ENCODE measurements around the gene SHPK.

The SHPK gene

DNA sequence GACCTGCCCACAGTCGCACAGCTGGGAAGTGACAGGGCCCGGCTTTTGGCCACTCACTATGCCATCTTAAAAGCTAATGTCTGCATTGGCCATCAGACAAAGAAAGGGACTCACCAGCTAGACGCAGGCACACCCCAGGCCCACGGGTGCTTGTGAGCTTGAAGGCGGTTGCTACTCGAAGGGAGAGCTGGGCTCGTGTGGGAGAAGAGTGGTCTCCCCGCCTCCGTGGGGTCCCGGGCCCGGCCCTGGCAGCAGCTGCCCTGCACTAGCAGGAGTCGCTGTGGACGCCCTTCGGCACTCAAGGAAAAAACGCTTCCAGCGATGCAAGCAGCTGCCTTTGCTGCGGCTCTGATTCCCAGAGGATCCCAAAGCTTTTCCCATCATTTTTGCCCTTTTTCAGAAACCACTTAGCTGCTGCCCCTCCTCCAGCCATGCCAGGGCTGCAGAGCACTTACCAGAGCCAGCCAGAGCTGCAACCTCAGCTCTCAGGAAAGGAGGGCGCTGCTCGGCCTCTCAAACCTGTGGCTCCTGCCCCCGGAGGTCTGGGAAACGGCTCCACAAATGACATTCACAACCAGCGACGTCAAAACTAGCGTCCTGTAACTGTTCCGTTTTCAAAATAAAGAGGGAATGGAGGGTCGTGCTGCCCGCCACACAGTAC is 39.1 kb downstream of the SHPK start:
- H3K9ac ChIP-seq (ENCODE audit: low read depth, low read length) = no peak overlapping the region; the same call in 1 of the 2 replicates
- H3K4me1 ChIP-seq (ENCODE audit: insufficient read depth, low read length) = no peaks in the 10 kb centered on the region
- H3K36me3 ChIP-seq (ENCODE audit: insufficient read depth, low read length) = no peaks in the 10 kb centered on the region
- H3K4me3 ChIP-seq (ENCODE audit: low read length) = no peak overlapping the region
- WGBS = 93% methylated on average over 27 of the region's 27 CpGs
- H3K27ac ChIP-seq (ENCODE audit: low read depth, low read length) = no peak overlapping the region
- no peaks in the 10 kb centered on the region for H3K9me3 ChIP-seq (ENCODE audit: insufficient read depth, low read depth, low read length)
- no peaks in the 10 kb centered on the region for H3K27me3 ChIP-seq (ENCODE audit: insufficient read depth, low read length)

GRCh38 chr17:3594976-3595375 is 41.1 kb downstream of the SHPK start:
- Histone ChIP-seq H3K27me3 (ENCODE audit: insufficient read depth, low read length) (no peaks in the 10 kb centered on the region), H3K9ac (ENCODE audit: low read depth, low read length) (no peak overlapping the region), H3K4me3 (ENCODE audit: low read length) (no peak overlapping the region), H3K9me3 (ENCODE audit: insufficient read depth, low read depth, low read length) (no peaks in the 10 kb centered on the region), H3K36me3 (ENCODE audit: insufficient read depth, low read length) (0 out of 2 replicates have a peak, but pooled peaks cover 7% of the 10 kb centered on the region), H3K4me1 (ENCODE audit: insufficient read depth, low read length) (no peaks in the 10 kb centered on the region), H3K27ac (ENCODE audit: low read depth, low read length) (no peak overlapping the region)
- WGBS = 94% methylated on average over 15 of the region's 15 CpGs

GRCh38 chr17:3594051-3594800 is 41.8 kb downstream of the SHPK start:
- no peak overlapping the region for H3K9ac ChIP-seq (ENCODE audit: low read depth, low read length)
- H3K4me1 ChIP-seq (ENCODE audit: insufficient read depth, low read length) = no peaks in the 10 kb centered on the region
- peaks cover 11% of the 10 kb centered on the region for H3K36me3 ChIP-seq (ENCODE audit: insufficient read depth, low read length)
- no peaks in the 10 kb centered on the region for H3K27me3 ChIP-seq (ENCODE audit: insufficient read depth, low read length)
- H3K4me3 ChIP-seq (ENCODE audit: low read length) = no peak overlapping the region
- H3K9me3 ChIP-seq (ENCODE audit: insufficient read depth, low read depth, low read length) = no peaks in the 10 kb centered on the region
- WGBS = 87% methylated on average over 9 of the region's 11 CpGs
- H3K27ac ChIP-seq (ENCODE audit: low read depth, low read length) = no peak overlapping the region

DNA sequence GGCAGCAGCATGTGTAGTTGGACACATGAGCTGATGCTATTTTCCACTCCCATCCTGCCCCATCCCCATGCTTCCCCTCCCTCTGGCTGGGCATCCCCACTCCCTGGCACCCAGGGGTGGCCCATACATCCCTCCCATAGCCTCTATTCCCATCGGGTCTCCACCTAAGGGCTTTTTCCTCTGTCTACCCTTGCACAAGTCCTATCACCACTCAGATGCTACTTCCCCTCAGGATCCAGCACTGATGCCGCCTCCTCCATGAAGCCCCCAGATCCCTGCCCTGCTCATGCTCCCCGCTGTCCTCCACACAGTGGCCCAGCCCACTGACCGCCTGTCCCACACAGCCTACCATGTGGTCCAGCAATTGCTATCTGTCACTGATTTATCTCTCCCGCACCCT is 42.7 kb downstream of the SHPK start:
- H3K36me3 ChIP-seq (ENCODE audit: insufficient read depth, low read length) = peaks cover 11% of the 10 kb centered on the region
- no peaks in the 10 kb centered on the region for H3K27me3 ChIP-seq (ENCODE audit: insufficient read depth, low read length)
- WGBS = 95% methylated on average over 5 of the region's 5 CpGs
- H3K27ac ChIP-seq (ENCODE audit: low read depth, low read length) = no peak overlapping the region
- no peaks in the 10 kb centered on the region for H3K4me1 ChIP-seq (ENCODE audit: insufficient read depth, low read length)
- H3K9ac ChIP-seq (ENCODE audit: low read depth, low read length) = no peak overlapping the region
- no peak overlapping the region for H3K4me3 ChIP-seq (ENCODE audit: low read length)
- no peaks in the 10 kb centered on the region for H3K9me3 ChIP-seq (ENCODE audit: insufficient read depth, low read depth, low read length)

DNA sequence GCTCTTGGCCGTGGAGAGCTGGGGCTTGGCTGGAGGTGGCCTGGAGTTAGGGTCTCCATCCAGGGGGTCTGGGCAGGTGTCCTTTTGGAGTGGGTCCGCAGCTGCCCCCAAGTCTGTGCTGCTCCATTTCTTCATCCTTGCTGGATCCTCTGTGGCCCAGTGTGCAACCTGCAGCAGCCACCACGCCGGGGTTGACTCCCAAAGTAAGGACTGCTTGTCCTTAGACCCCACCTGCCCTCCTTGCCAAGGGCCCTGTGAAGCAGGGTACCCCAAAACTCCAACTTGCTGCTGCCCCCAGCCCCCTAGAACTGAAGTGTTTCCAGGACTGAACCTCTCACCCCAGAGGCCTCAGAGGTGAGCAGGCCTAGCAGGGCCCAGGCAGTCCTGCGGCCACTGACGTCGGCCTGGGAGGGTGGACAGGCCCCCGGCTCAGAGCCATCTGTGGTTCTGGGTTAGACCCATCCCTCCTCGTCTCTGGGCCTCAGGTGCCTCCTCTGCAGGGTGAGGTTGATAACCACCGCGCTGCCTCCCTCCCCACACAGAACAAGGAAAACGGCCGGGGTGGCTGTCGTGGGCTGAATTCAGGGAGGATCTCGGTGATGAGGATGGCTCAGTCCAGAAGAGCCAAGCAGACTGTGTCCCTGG is 43.7 kb downstream of the SHPK start:
- Histone ChIP-seq H3K36me3 (ENCODE audit: insufficient read depth, low read length) (peaks cover 19% of the 10 kb centered on the region), H3K27me3 (ENCODE audit: insufficient read depth, low read length) (no peaks in the 10 kb centered on the region), H3K4me3 (ENCODE audit: low read length) (no peak overlapping the region), H3K9me3 (ENCODE audit: insufficient read depth, low read depth, low read length) (no peaks in the 10 kb centered on the region), H3K27ac (ENCODE audit: low read depth, low read length) (no peak overlapping the region), H3K4me1 (ENCODE audit: insufficient read depth, low read length) (no peaks in the 10 kb centered on the region), H3K9ac (ENCODE audit: low read depth, low read length) (no peak overlapping the region)
- 94% methylated on average over 15 of the region's 15 CpGs for WGBS

- Histone ChIP-seq H3K27ac (ENCODE audit: low read depth, low read length) (no peak overlapping the region), H3K9ac (ENCODE audit: low read depth, low read length) (no peak overlapping the region), H3K27me3 (ENCODE audit: insufficient read depth, low read length) (no peaks in the 10 kb centered on the region), H3K9me3 (ENCODE audit: insufficient read depth, low read depth, low read length) (no peaks in the 10 kb centered on the region), H3K36me3 (ENCODE audit: insufficient read depth, low read length) (peaks cover 29% of the 10 kb centered on the region), H3K4me1 (ENCODE audit: insufficient read depth, low read length) (no peaks in the 10 kb centered on the region), H3K4me3 (ENCODE audit: low read length) (no peak overlapping the region)
- WGBS = 95% methylated on average over 15 of the region's 15 CpGs
Observed at GRCh38 chr17:3590768-3591167, 45.3 kb downstream of the SHPK start.

- Histone ChIP-seq H3K9me3 (ENCODE audit: insufficient read depth, low read depth, low read length) (no peaks in the 10 kb centered on the region), H3K9ac (ENCODE audit: low read depth, low read length) (no peak overlapping the region), H3K27ac (ENCODE audit: low read depth, low read length) (no peak overlapping the region), H3K4me3 (ENCODE audit: low read length) (no peak overlapping the region), H3K27me3 (ENCODE audit: insufficient read depth, low read length) (no peaks in the 10 kb centered on the region), H3K36me3 (ENCODE audit: insufficient read depth, low read length) (peaks cover 34% of the 10 kb centered on the region), H3K4me1 (ENCODE audit: insufficient read depth, low read length) (no peaks in the 10 kb centered on the region)
- 95% methylated on average over 15 of the region's 15 CpGs for WGBS
Observed at GRCh38 chr17:3590231-3590630, 45.8 kb downstream of the SHPK start.

DNA sequence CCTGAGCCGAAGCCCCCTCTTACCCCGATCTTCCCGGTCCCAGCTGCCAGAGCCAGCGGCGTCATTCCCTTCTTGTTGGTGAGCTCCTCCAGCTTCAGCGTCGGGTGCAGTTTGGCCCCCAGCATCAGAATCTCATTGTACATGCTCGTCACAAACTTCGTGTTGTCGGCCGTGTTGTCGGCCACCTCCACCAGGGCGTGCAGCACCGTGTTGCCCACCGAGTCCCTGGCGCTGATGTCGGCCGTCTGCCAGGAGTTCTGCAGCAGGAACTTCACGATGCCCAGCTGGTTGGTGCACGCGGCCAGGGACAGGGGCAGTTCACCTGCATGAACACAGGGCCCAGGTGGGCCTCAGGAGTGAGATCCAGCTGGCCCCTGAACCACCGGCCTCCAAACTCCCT is 46.3 kb downstream of the SHPK start:
- Histone ChIP-seq H3K9me3 (ENCODE audit: insufficient read depth, low read depth, low read length) (no peaks in the 10 kb centered on the region), H3K27ac (ENCODE audit: low read depth, low read length) (no peak overlapping the region), H3K4me1 (ENCODE audit: insufficient read depth, low read length) (no peaks in the 10 kb centered on the region), H3K27me3 (ENCODE audit: insufficient read depth, low read length) (no peaks in the 10 kb centered on the region), H3K4me3 (ENCODE audit: low read length) (no peak overlapping the region), H3K9ac (ENCODE audit: low read depth, low read length) (no peak overlapping the region), H3K36me3 (ENCODE audit: insufficient read depth, low read length) (peaks cover 34% of the 10 kb centered on the region)
- 96% methylated on average over 22 of the region's 22 CpGs for WGBS

GRCh38 chr17:3585826-3586225 is 50.2 kb downstream of the SHPK start:
- Histone ChIP-seq H3K36me3 (ENCODE audit: insufficient read depth, low read length) (peaks cover 39% of the 10 kb centered on the region), H3K9me3 (ENCODE audit: insufficient read depth, low read depth, low read length) (no peaks in the 10 kb centered on the region), H3K4me3 (ENCODE audit: low read length) (no peak overlapping the region), H3K27ac (ENCODE audit: low read depth, low read length) (no peak overlapping the region), H3K4me1 (ENCODE audit: insufficient read depth, low read length) (no peaks in the 10 kb centered on the region), H3K9ac (ENCODE audit: low read depth, low read length) (no peak overlapping the region), H3K27me3 (ENCODE audit: insufficient read depth, low read length) (no peaks in the 10 kb centered on the region)
- 97% methylated on average over 17 of the region's 17 CpGs for WGBS

DNA sequence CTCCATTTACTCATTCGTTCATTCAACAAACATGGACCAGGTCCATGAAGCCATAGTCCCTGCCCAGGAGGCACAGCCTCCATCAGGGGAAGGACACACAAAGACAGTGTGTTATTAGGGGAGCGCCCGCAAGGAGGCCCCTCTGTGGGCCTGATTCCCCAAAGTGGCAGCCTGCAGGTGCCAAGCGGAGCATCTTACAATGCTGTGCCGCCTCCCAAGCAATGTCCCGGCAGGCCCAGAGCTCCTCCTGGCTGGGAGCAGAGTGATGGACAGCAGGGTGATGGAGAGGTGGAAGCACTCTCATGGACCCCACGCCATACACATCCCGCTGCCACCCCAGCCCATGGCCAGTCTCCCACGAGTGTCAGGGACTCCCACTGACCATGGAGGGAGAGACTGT is 52.6 kb downstream of the SHPK start:
- H3K36me3 ChIP-seq (ENCODE audit: insufficient read depth, low read length) = peaks cover 36% of the 10 kb centered on the region
- no peak overlapping the region for H3K27ac ChIP-seq (ENCODE audit: low read depth, low read length)
- H3K9ac ChIP-seq (ENCODE audit: low read depth, low read length) = no peak overlapping the region
- H3K4me1 ChIP-seq (ENCODE audit: insufficient read depth, low read length) = no peaks in the 10 kb centered on the region
- no peaks in the 10 kb centered on the region for H3K9me3 ChIP-seq (ENCODE audit: insufficient read depth, low read depth, low read length)
- WGBS = 93% methylated on average over 9 of the region's 9 CpGs
- H3K27me3 ChIP-seq (ENCODE audit: insufficient read depth, low read length) = no peaks in the 10 kb centered on the region
- H3K4me3 ChIP-seq (ENCODE audit: low read length) = no peak overlapping the region

DNA sequence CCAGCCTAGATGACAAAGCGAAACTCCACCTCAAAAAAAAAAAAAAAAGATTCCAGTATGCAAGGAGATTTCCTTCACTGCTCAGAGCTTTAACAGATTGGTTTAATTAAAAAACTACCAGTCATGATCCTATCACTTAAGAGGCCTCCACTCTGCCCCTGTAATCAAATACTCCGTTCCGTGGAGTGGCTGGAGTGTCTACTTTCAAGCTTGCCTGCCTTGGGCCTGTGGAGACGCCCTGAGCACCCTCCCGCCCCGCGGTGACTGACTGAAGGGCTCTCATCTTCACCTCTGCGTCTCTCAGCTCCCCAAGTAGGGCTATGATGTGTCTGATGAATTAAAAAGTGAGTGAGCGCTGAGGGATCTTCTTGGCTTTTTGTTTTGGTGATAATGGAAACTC is 53.1 kb downstream of the SHPK start:
- no peaks in the 10 kb centered on the region for H3K27me3 ChIP-seq (ENCODE audit: insufficient read depth, low read length)
- H3K36me3 ChIP-seq (ENCODE audit: insufficient read depth, low read length) = peaks cover 31% of the 10 kb centered on the region
- WGBS = 98% methylated on average over 9 of the region's 9 CpGs

More for the DNA sequence above, 53.1 kb downstream of the SHPK start:
- H3K4me1 ChIP-seq (ENCODE audit: insufficient read depth, low read length) = no peaks in the 10 kb centered on the region
- H3K9me3 ChIP-seq (ENCODE audit: insufficient read depth, low read depth, low read length) = no peaks in the 10 kb centered on the region
- no peak overlapping the region for H3K9ac ChIP-seq (ENCODE audit: low read depth, low read length)
- H3K4me3 ChIP-seq (ENCODE audit: low read length) = no peak overlapping the region
- H3K27ac ChIP-seq (ENCODE audit: low read depth, low read length) = no peak overlapping the region
